GM10266 (cell line): ENCODE measurements around the gene DSCAML1.

Experiments used
- DNase-seq: peaks from one replicate; pipeline ENCODE4 v3.0.0; 2012; ENCODE audit errors: extremely low spot score
- CTCF ChIP-seq: IDR thresholded peaks from 2 replicates; pipeline ENCODE4 v1.5.1; 2012; ENCODE audit warnings: mild to moderate bottlenecking, low read depth; ENCODE audit not compliant: control insufficient read depth, insufficient read depth; ENCODE audit errors: missing control alignments

DSCAML1 gene

GRCh38 chr11:117830674-117831351 lies 33.8 kb upstream of the DSCAML1 start:
- no peak for TF ChIP-seq CTCF
- no peak for DNase-seq

GRCh38 chr11:117830072-117830471 lies 33.1 kb upstream of the DSCAML1 start:
- no peak for TF ChIP-seq CTCF
- no peak for DNase-seq

GRCh38 chr11:117829369-117829725 lies 32.3 kb upstream of the DSCAML1 start:
- no peak for TF ChIP-seq CTCF
- DNase-seq, result no peak

GRCh38 chr11:117828611-117829368 lies 31.8 kb upstream of the DSCAML1 start:
- no peak for TF ChIP-seq CTCF

GRCh38 chr11:117827521-117828511 lies 30.8 kb upstream of the DSCAML1 start:
- no peak for DNase-seq
- TF ChIP-seq CTCF, result no peak

More at GRCh38 chr11:117828611-117829368, 31.8 kb upstream of the DSCAML1 start:
- DNase-seq, result peak; percentile 51

GRCh38 chr11:117826832-117827231 lies 29.8 kb upstream of the DSCAML1 start:
- no peak for TF ChIP-seq CTCF
- DNase-seq, result no peak
